NCI-H1436 (cell line): ENCODE measurements around the gene CCNA2.
A peak's percentile ranks its signal among the peaks of the same experiment; 100 is the strongest.

Experiments used
- DNase-seq: peaks from one replicate; lab custom pipeline; 2025; lab: John Stamatoyannopoulos, UW

The CCNA2 gene

DNA sequence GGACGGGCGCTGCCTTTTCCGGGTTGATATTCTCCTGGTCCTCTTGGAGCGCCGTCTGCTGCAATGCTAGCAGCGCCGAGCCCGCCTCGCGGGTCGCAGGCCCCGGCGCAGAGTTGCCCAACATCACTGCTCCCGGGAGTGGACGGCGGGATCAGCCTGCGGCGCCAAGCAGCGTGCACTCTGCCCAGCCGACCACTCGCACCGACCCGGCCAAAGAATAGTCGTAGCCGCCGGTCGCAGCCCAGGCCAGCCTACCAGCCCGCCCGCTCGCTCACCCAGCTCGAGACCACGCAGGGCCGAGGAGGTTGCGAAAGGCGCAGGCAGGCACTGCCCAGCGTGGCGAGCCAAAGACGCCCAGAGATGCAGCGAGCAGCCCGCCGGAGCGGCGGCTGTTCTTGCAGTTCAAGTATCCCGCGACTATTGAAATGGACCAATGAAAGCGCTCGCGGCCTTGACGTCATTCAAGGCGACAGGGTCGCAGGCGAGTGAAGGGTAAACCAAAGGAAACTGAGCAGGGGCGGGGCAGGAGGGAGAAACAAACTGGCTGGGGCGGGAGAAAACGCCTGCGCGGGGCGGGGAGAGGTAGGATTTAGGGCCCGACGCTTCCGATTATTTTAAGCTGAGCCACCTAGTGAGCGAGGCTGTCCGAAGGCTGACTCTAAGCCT lies at the start of gene CCNA2:
CCNA2 (minus strand) TSS at position 379 of the 666 bp plus-strand sequence; CDS start at position 124, 255 bp downstream.
- peak; percentile 93 for DNase-seq

DNA sequence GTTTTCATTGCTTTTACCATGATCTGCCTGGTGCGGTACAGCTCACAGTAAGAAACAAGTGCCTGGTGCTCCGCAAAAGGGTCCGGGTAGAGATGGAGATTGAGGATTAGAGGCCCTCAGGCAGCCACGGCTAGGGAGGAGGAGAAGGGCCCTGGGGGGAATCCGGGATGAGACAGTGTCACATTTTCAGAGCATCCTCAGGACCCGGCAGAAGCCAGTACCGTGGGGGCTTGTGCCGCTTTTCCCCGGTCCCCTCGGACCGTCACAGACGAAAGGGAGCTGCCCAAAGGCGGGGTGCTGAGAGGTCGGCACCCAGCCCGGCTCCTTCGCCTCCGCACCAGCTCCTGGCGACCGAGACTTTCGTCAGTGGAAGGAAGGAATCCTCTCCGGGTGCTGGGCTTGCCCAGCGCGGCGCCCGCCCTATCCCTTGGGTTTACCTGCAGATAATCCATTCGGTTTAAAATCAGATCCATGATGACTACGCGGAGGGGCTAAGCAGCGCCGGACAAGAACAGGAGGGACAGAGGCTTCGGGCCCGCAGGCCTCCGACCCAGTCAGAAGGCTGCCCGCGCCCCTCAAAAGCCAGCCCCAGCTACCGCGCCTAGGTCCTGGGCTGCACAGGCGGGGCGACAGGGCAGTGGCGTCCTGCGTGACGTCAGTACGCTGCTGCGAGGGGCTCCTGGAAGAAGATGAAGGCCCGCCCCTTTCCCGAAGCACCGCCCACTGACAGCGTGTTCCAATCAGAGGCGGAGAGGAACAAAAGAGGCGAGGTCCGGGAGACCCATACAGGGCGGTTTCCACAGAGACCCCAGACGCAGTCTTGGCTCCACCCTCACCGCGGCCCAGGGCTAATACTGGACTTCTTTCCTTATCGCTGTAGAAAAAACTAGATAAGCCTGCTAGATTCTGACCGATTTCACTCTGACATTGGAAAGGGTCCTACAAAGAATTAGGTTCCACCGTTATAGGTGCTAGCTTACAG lies 46.4 kb upstream of the CCNA2 start, which contains the start of gene BBS7:
BBS7 (minus strand) TSS at position 634 of the 982 bp plus-strand sequence; CDS start at position 473, 161 bp downstream.
- DNase-seq: peak; percentile 97

DNA sequence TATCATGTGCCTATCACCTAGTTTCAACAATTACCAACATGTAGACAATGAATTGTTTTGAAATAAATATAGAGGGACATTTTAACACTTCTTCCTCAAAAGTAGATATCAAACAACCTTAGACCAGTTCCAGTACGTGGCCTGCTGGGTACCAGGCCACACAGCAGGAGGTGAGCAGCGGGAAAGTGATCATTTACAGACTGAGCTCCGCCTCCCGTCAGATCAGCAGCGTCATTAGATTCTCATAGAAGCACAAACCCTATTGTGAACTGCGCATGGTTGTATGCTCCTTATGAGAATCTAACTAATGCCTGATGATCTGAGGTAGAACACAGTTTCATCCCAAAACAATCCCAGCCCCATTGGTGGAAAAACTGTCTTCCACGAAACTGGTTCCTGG lies 40.1 kb upstream of the CCNA2 start:
- no peak for DNase-seq

DNA sequence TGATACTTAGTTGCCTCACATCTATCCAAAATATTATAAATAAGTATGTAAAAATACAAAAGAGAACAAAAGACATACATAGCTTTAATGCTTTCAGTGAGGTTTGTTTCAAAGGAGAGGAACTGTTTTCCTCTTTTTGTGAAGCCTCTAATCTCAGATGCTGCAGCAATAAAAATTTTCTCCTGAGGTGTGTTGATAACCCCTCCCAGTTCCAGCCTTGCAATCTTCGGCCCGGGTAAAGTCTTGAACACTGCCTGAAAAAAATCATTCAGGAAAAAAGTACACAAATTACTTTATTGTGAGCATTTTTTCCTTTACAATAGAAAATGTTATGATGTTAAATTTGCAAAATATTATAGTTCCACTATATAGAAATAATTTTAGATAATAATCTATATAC lies 37.7 kb upstream of the CCNA2 start:
- DNase-seq: no peak

DNA sequence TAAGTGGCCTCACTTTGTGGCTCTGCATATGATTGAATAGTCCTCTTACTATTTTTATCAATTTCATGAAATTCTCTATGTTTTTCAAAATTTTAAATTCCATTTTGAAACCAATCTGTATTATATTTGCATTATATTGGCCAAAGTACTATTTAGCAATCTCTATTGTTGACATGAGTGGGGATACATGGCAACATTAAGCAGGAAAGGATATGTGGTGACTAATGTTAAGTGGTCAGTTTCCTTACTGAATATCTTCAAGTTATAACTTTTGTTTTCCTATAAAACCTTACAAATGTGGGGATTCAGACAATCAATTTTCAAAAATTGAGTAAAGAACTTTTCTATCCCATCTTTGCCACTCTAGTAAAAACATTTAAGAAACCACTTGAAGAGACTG lies 36.4 kb upstream of the CCNA2 start:
- no peak for DNase-seq

DNA sequence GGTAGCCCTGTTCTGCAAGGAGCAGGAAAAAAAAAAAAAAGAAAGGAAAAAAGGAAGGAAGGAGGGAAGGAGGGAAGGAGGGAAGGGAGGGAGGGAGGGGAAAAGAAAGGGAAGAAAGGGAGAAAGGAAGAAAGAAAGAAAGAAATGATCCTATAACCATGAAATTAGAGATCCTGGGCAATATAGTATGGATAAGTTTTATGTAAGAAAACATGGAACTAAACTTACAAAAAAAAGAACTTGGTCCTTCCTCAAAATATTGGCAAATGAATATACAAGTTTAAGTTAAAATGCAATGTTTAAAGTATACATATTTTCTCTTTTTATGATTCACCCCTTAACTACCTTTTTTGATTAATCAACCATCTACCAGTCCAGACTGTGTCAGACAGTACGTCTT lies 27.7 kb upstream of the CCNA2 start:
- no peak for DNase-seq

DNA sequence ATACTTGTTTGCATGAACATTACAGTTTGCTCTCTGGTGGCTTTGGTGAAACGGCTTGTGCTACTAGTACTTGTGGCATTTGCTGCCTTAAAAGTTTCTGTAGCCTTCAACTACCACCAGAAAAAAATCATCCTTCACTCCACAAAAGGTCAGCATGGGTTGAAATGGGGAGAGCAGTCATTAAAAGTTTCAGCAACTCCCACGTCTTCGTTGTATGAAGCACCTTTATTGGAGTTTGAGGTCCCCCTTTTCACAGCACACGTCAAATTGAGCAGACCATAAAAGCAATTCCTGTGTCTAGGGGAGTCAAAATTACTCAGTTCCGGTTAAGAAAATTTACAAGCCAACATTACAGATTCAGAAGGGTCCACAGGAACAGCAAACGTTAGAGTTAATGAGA lies 23.0 kb upstream of the CCNA2 start:
- no peak for DNase-seq

DNA sequence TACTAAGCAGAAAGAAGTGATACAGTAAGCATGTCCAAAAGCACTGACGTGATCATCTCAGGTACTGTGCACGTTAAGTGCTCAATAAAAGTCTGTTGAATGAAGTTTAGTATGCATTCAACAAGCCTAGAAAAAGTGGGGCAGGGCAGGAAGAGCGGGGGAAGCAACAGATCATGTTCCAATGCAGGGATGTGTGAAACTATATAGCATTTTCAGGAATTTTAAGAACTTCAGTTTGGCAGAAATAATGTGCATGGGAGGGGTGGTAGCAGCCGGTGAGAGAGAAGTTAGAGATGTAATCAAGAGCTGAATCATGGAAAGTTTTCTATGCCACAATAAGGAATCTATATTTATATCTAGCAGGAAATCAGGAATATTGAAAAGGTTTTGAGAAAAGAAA lies 19.2 kb upstream of the CCNA2 start:
- DNase-seq: no peak

DNA sequence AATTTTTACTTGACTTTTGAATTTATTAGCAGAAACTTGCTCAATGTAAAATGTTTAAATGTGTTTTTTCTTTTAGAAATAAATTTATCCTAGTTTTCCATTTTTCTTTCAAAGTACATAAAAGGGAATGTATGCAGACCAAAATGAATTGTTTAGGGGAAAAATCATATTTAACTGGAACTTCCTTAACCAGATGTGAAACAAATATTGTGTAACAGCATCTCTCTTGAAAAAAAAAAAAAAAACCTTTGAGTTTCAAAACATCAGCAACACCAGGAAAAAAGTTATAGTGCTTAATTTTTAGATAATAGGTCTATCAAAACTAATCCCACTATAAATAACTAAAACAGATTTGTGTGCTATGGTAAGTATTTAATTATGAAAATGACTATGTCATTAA lies 14.5 kb upstream of the CCNA2 start:
- DNase-seq: no peak

DNA sequence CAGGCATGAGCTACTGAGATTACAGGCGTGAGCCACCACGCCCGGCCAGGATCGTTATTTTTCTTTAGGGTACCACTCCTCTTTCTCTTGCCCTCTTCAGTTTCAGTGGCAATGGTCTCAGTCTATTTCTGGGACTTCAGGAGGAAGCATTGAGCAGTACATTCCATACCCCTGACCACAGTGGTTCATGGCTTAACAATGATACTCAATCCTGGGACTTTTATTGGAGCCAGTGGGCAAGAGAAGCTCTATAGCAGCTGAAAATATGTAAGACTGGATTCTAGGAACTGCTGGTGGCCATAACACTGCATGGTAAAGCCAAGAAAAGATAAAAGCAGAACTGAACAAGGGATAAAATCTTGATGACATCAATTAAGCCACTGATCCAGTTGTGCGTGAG lies 5.8 kb upstream of the CCNA2 start:
- no peak for DNase-seq

DNA sequence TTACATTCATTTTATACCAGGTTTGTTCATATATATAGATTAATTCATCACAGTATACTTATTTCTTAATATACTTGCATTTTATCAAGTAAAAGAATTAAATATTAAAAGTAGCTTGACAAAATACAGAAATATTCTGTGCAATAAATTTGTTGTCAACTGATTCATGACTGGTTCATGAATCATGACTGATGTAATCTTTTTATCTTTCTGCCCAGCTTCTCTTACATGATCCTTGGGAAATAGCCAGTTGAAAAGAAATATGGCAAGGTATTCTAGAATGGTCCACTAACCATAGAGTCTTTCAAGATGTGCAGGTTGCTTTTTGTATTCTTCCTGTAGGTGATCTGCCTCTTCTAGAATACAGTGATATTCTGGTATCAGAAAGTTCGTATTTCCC lies 4.2 kb upstream of the CCNA2 start:
- DNase-seq: no peak

DNA sequence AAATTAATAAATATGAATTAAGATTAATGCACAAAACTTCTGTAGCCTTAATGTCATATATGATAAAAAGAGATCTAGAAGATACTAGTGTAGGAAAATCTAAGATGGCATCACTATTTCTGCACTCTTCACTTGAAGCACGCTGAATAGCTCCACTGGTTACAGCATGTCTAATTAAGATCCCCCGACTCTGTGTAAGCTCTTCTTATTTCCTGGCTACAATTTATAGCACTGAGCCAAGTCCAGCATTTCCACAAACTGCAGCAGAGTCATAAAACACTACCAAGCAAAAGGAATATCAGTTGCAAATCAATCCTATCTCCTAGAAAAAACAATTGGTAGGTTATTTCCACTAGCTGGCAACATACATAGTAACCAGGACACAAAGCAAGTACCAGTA lies 1.3 kb upstream of the CCNA2 start:
- DNase-seq: no peak

DNA sequence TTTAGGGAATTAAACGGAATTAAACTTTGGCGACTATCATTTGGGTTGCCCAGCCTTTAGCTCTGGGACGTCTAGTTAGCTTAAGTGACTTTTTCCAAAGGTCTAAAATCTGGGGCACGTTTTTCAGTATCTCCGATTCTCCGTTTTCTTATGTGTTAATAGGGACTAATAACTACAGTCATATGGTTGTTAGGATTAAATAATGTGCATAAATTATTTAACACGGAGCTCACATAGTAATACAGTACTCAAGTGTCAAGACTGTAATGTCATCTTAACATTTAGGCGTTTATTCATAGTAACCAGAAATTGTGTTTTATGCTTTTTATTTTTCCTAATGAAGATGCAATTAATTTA lies 466 bp upstream of the CCNA2 start:
- DNase-seq: no peak

DNA sequence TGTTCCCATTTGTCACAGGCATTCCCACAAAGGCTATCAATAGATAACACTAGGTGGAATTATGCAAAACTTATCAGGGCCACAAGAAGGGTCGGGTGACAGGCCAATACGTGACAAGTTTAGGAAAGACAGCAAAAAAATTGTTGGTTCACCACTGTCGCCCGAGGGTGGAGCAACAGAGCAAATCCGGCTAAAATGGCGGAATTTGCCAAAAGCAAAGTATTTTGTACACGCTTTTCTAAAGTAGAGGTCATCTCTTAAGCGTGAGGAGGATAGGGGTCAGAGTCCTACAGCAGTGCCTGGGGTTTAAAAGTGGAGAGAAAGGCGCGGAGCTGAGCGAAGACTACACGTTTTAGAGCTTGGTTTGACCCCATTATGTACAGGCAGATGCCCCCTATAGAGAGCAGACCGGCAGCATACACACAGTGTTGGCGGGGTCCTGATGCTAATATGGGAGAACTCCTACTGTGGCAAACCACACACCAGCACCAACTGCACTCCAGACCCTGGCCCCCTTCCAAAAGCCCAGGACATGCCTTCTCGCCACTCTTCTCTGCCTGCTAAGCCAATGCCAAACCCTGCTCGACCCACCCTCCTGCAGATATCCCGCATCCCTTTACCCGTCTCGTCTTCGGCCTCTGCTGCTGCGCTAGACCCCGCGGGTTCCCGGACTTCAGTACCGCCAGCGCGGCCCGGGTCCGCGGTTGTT lies 733 bp downstream of the CCNA2 start:
- DNase-seq: no peak

DNA sequence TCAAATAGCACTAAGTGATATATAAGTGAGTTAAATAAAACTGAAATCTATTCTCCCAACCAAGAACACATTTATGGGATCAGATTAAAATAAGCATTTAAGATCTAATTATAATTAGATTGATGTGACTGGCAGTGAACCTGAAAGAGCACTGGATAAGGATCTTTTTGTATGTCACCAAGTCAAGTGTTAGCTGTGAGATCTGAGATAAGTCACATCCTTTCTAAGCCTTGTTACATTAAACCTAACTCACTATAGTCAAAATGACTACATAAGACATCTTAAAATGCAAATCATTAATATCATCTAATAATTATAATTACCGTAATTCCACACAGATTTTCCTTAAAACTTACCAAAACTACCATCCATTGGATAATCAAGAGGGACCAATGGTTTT lies 1.6 kb downstream of the CCNA2 start:
- DNase-seq: no peak

DNA sequence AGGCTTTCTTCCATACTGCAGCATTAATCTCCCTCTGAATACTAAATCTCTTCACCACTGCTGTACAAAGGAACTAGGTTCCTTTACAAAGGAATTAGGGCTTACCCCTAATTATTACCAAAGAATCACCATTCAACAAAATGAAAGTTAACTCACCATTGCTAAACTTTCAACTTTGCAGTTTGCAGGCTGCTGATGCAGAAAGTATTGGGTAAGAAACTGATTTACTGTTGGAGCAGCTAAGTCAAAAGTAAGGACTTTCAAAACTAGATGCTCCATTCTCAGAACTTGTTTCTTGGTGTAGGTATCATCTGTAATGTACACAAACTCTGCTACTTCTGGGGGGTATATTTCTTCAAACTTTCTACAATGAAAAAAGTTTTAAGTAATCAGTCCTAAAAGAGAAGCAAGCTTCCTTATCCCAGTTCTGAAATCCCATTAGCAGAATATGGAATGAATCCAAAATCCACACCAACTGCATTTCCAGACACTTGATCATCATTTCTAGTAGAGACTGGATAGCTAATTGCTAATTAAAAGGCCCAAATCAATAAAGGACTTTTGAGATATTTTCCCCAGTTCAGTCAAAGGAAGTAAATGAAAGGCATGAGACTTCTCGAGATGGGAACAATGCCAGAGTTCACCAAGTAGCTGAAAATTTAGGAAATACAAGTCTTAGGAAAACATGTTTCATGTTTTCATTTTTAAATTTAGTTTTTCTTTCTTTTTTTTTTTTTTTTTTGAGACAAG lies 4.3 kb downstream of the CCNA2 start:
- no peak for DNase-seq

DNA sequence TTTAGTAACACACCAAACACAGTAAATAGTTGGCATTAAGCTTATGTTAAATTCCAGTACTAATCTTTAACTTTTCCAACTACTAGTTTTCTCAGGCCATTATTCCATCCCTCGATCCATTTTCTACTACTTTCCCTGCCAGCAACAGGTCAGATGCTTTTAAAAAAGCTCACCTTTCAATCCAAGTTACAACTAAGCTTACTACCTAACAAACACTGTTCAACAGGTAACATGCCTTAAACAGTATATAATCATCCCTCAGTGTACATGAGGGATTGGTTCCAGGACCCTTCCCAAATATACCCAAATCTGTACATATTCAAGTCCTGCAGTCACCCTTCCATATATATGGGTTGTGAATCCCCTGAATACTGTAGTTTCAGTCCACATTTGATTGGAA lies 5.5 kb downstream of the CCNA2 start:
- no peak for DNase-seq

DNA sequence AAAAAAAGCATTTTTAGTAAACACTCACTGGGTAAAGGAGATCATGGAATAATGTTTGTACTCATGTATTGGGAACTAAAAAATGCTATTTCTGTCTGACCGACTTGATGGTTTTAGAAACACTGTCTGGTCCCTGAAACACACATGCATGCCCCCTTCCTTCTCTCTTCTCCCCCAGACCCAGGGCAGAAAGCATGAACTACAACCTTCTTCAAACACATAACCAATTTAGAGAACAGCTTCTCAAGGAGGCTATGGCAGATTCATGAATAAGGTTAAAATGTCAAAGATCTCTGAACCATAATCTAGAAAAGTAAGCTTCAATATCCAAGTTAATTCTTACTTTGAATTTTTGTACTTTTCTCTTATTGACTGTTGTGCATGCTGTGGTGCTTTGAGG lies 6.0 kb downstream of the CCNA2 start:
- DNase-seq: no peak

DNA sequence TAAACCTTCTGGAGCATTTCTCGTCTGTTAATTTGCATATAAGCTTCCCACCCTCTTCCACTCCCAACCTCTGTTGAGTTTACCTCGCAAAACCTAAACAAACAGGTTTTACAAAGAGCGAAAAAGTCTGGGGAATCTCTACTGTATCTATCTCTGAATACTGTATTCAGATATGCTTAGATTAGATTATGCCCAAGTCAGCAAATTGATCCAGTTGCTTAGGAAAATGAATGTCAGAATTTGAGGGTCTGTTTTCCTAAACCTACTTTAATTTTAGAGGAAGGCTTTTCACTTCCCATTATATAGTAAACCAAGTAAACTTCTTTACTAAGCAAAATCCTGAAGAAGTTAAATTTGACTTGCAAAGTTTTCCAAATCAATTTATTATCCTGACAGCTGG lies 6.7 kb downstream of the CCNA2 start:
- no peak for DNase-seq

DNA sequence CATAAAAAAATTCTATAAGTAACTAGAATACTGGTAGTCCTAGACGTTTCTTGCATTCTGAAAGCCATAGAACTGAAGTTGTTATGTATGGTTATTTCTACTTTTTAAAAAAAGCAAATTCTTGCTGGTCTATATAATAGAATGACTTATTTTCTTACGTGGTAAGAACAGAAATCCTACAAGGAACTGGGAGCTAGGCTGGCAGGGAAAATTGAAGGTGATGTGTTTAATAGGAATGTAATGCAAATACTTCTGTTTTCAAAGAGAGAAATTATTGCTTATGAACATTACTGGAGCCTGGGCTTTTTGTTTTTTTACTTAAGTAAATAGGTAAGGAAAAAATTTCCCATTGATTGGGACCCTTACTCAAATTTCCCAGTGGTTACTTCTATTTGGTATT lies 8.9 kb downstream of the CCNA2 start:
- DNase-seq: no peak

DNA sequence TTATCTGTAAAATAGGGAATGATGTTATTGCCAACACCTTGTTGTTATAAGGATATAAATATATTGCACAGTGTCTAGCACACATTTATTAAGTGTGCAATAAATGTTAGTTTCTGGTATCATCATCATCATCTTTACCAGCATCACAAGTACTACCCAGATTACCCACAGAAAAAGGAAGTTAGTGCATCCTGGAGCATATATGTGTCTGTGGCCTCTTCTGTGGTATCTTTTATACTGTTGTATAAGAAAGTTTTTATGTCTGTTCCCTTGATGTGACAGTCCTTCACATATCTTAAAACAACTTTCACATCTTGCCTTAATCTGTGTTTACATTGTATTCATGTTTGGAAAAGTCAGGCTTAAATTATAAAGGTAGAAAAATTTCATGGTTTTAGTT lies 12.6 kb downstream of the CCNA2 start:
- DNase-seq: no peak

DNA sequence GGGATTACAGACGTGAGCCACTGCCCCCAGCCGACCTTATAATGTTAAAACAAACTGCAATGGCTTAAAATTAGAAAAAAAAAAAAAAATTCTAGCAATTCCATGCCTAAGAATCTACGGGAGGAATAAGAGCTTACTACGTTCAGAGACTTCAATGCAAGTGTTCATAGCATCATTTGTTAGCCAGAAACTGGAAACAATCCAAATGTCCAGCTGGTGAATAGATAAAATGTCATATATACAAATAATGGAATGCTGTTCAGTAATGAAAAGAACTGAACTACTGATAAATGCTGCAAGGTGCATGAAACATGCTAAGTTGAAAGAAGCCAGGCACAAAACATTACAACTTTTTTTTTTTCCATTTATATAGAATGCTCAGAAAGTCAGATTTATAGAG lies 17.3 kb downstream of the CCNA2 start:
- DNase-seq: no peak
